Chondrocyte (in vitro differentiated cells): ENCODE measurements around the gene STXBP5L. TPM values are rescaled to one million over a fixed set of nuclear protein-coding genes. Genes with fewer than 3 reads are reported as not detected.

ENCODE experiments used
- microRNA-seq: library from miRNA; unstranded; fragments of <30 nt; microRNA quantifications from one replicate; pipeline ENCODE4 v1.2.0, GENCODE V29; 2020; ENCODE audit warnings: borderline number of aligned reads
- total RNA-seq: library from RNA; stranded (reverse); gene quantifications from 3 replicates; pipeline ENCODE4 v1.2.1, GENCODE V29; 2021

The STXBP5L gene
- total RNA-seq, 1 donor from 2014 or later, result not detected

Small RNA genes lying within 50 kb of the gene (microRNA-seq; reads per million reads assigned to microRNA genes)
- not detected for gene MIR5682

Other genes starting within 250 kb of the STXBP5L start
- 0.27 to 0.40 TPM in 2 of 3 replicates, not detected in the other for gene HGD, start 226.0 kb upstream of the STXBP5L start, total RNA-seq
- gene RABL3, start 165.7 kb upstream of the STXBP5L start, total RNA-seq, result 17.0 to 22.5 TPM (median 17.1 TPM) in 3 replicates
- gene GTF2E1, start 165.5 kb upstream of the STXBP5L start, total RNA-seq, result 18.0 to 22.2 TPM (median 22.2 TPM) in 3 replicates